Skin epidermis (tissue), 12 donors: ENCODE measurements around the gene BPIFA3.
"Not testable (repeated sequence)": the region's sequence is repeated elsewhere in the genome, so short reads cannot be mapped to it uniquely, and the experiment has no call there.

Experiments
- H3K27ac ChIP-seq, 21 experiments: fragments of 200-600 bp; sonication (generic) in 11 of 21; one replicate each; pipeline ENCODE4 v1.5.0; 2020; ENCODE audit warnings: mild to moderate bottlenecking in 3 of 21, inconsistent platforms in 2 of 21, moderate library complexity in 2 of 21
- H3K4me3 ChIP-seq, 7 experiments: fragments of 200-600 bp; sonication (generic) in 2 of 7; one replicate each; pipeline ENCODE4 v1.5.0; 2020; ENCODE audit warnings: inconsistent platforms in 2 of 7, mild to moderate bottlenecking in 2 of 7, moderate library complexity in 1 of 7

The BPIFA3 gene

GRCh38 chr20:33217052-33217451, at the start of gene BPIFA3:
TSS of gene BPIFA3 (plus strand) at chr20:33217352. CDS start at chr20:33217537, 185 bp downstream.
- Histone ChIP-seq H3K4me3 (no peak within 1 kb of the TSS), H3K27ac (no peak within 1 kb of the TSS)

- H3K4me3 ChIP-seq, result no peak within 1 kb of the TSS
- no peak within 1 kb of the TSS for H3K27ac ChIP-seq
Measured at GRCh38 chr20:33167859-33168258, 49.3 kb upstream of the BPIFA3 start, which contains the start of gene BPIFA2. TSS of gene BPIFA2 (plus strand) at chr20:33168159. CDS start at chr20:33169146, 987 bp downstream.

- Histone ChIP-seq H3K4me3 (no peak overlapping the region), H3K27ac (no peak overlapping the region)
Measured at GRCh38 chr20:33169176-33169794, 47.9 kb upstream of the BPIFA3 start.

- no peak overlapping the region for H3K27ac ChIP-seq
- H3K4me3 ChIP-seq, result no peak overlapping the region
Measured at GRCh38 chr20:33172781-33173180, 44.4 kb upstream of the BPIFA3 start.

DNA sequence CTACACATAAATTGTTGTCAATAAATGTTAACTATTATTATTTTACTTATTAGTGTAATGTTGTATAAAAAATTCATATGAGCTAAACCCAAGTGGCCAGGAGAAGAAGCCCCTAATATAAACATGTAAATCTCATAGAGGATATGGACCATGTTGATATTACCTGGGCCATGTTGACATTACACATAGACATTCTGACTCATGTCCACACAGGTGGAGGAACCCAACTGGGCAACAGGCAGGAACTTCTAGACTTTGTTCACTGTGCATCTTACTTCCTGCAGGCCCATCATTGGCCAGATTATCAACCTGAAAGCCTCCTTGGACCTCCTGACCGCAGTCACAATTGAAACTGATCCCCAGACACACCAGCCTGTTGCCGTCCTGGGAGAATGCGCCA, 42.0 kb upstream of the BPIFA3 start:
- no peak overlapping the region for H3K4me3 ChIP-seq
- H3K27ac ChIP-seq, result no peak overlapping the region

DNA sequence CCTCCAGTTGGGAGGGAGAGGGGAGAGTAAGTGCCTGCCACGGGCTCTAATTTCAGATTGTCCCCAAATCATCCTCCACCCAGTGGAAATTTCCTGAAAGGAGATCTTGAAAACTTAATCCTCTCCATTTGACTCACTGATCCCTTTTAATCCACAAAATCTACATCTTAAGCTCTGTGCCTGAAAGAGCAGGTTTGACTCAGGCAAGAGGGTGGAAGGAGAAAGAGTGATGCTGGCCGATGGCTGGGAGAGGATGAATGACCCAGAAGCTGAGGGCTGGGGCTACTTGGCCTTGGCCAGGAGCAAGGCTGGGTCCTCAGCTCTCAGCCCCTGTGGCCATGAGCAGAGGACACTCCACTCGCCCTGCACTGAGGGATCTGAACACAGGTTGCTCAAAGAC, 41.1 kb upstream of the BPIFA3 start:
- H3K27ac ChIP-seq, result no peak overlapping the region

GRCh38 chr20:33177866-33178265, 39.3 kb upstream of the BPIFA3 start:
- no peak overlapping the region for H3K27ac ChIP-seq
- H3K4me3 ChIP-seq, result no peak overlapping the region

More for the DNA sequence above, 41.1 kb upstream of the BPIFA3 start:
- H3K4me3 ChIP-seq, result no peak overlapping the region

DNA sequence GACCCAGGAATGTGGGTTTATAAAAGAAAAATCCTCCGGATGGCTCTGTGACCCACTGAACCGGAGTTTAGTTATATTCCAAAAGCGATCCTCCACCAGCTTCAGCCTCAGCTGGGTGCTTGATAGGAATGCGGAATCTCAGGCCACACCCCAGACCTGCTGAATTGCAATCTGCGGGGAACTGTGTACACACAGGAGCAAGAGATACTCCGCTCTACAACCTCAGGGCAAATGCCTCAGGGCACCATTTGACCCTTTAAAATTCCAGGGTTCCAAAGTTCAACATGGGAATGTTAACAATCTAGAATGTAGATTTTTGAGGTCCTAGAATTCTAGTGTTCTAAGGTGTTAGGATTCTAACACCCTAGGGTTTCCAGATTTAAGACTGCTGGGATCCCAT, 38.4 kb upstream of the BPIFA3 start:
- Histone ChIP-seq H3K27ac (no peak overlapping the region), H3K4me3 (no peak overlapping the region)

GRCh38 chr20:33180169-33180568, 37.0 kb upstream of the BPIFA3 start:
- Histone ChIP-seq H3K27ac (no peak overlapping the region), H3K4me3 (no peak overlapping the region)

DNA sequence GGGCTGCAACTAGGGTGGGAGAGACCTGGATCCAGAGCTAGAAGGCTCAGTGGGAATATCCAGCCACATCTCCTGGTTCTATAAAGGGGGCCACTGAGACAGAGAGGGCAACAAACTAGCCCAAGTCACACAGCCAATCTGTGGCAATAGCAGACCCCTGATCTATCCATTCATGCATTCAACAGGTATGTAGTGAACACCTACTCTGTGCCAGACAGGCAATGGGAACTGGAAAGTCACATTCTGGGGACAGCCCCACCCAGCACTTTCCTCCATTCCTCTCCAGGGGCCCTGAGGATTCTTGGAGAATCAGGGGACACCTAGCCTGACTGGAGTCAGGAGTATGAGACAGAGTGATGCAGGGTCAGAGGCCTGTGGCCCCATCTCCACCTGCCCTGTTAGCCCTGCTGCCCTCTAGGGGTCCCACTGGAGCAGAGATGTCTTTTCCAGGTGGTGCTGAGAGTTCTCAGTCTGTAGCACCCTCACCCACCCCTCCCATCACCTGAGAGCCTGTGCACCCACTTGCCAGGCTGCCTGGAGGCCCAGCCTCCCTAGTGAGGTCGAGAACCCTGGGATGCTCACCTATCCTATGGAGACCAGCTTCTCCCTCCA, 35.6 kb upstream of the BPIFA3 start:
- H3K27ac ChIP-seq, result no peak overlapping the region

GRCh38 chr20:33183312-33183711, 33.8 kb upstream of the BPIFA3 start:
- Histone ChIP-seq H3K27ac (no peak overlapping the region), H3K4me3 (no peak overlapping the region)

More for the DNA sequence above, 35.6 kb upstream of the BPIFA3 start:
- no peak overlapping the region for H3K4me3 ChIP-seq

GRCh38 chr20:33185031-33185590, 32.0 kb upstream of the BPIFA3 start:
- not testable (repeated sequence) for H3K27ac ChIP-seq, H3K4me3 ChIP-seq

- H3K4me3 ChIP-seq, result no peak overlapping the region
- no peak overlapping the region for H3K27ac ChIP-seq
Measured at GRCh38 chr20:33187491-33187890, 29.7 kb upstream of the BPIFA3 start.

DNA sequence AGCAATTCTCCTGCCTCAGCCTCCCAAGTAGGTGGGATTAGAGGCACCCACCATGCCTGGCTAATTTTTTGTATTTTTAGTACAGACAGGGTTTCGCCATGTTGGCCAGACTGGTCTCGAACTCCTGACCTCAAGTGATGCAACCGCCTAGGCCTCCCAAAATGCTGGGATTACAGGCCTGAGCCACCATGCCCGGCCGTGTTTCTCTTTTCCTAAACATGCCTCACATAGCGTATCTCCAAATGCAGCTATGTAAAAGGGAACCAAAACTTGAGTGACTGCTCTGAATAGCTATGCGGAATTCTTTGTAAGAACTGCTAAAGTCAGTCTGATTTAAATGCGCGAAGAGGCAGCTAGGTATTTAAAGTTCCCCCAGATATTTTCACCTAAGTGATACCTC, 28.7 kb upstream of the BPIFA3 start:
- Histone ChIP-seq H3K27ac (no peak overlapping the region), H3K4me3 (no peak overlapping the region)

DNA sequence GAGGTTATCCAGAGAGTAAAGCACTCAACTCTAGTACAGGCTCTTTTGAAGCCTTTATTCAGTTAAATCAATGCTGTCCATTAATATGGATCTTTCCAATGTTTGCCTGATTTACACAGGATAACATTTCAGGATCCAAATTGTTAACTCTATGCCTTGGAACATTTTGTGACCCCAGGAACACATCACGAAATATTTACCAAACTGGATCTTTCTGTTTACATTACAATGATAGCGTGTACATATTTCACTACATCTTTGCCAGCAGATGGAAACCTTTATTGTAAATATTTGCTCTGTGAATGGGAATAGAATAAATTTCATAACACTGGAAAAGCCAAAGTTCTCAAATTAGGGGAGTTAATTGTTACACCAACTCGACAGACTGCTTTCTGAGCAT, 25.7 kb upstream of the BPIFA3 start:
- Histone ChIP-seq H3K27ac (no peak overlapping the region), H3K4me3 (no peak overlapping the region)

GRCh38 chr20:33191955-33192354, 25.2 kb upstream of the BPIFA3 start:
- no peak overlapping the region for H3K27ac ChIP-seq
- H3K4me3 ChIP-seq, result no peak overlapping the region

- Histone ChIP-seq H3K4me3 (no peak overlapping the region), H3K27ac (no peak overlapping the region)
Measured at GRCh38 chr20:33192912-33193501, 24.1 kb upstream of the BPIFA3 start.

GRCh38 chr20:33199026-33199425, 18.1 kb upstream of the BPIFA3 start:
- H3K4me3 ChIP-seq, result no peak overlapping the region
- no peak overlapping the region for H3K27ac ChIP-seq

DNA sequence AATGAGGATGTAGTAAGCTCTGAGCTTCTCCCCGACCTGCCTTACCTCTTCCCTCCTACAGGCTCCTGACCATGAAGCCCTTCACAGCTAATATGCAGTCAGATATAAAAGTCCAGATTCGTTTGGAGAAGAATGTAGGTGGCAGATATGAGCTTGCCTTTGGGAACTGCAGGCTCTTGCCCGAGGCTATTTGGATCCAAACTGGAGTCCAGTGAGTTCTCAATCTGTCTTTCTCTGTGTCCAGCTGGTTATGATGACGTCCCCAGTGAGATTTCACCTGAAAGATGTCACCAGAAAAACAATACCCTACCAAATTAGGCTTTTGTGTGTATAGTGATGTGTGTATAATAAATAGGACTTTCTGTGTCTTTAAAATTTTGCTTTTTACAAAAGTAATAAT, 14.7 kb upstream of the BPIFA3 start:
- Histone ChIP-seq H3K27ac (no peak overlapping the region), H3K4me3 (no peak overlapping the region)

- Histone ChIP-seq H3K4me3 (no peak overlapping the region), H3K27ac (no peak overlapping the region)
Measured at GRCh38 chr20:33203444-33203843, 13.7 kb upstream of the BPIFA3 start.

GRCh38 chr20:33209789-33210188, 7.4 kb upstream of the BPIFA3 start:
- no peak overlapping the region for H3K4me3 ChIP-seq
- no peak overlapping the region for H3K27ac ChIP-seq
